GM15510 (cell line): ENCODE data around the gene AK4.

ENCODE experiments used
- POLR2A ChIP-seq: IDR thresholded peaks from 3 replicates; pipeline ENCODE4 v1.6.1; 2011; ENCODE audit warnings: borderline replicate concordance; ENCODE audit not compliant: insufficient read length; ENCODE audit errors: extremely low read depth

AK4 gene

DNA sequence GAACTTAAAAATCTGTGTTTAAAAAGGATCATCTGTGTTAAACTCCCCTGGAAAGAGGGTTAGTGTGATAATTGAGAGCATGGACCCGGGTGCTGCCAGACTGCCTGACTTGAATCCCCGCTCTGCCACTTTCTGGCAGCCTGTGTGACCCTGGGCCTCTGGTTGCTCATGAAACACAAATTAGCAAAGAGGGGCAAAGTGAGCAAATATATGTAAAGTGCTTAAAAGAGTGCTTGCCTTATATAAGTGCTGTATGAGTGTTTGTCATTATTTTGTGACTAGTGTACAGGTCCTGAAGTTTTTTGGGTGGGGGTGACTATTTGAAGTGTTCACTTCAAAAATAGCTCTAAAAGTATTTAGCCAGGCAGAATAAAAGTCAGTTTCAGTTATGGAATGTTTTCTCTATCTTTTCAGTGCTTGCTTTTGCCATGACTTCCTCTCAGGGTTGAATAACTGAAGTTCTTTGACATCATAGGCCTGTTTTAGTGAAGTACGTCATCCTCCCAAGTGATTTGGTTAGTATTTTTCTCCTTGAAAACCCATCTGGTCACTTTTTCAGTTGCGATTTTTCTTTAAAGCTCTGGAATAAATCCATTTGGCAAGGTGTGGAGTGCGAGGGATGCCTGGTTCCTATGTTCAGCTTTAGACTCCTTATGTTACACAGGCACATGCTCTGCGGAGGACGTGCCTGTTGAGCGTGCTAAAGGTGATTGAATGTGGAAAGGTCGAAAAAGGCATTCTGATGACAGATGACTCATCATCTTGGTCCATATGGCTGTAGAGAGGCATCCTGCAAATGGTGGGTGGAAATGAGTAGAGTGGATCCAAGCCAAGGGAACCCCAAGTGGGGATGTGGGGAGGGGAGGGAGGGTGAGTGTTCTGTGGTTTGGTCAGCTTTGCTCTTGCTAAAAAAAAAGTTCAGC is 47.8 kb downstream of the AK4 start:
- no peak for TF ChIP-seq POLR2A

- no peak for TF ChIP-seq POLR2A
Observed at GRCh38 chr1:65196926-65197325, 48.9 kb downstream of the AK4 start.

GRCh38 chr1:65197636-65198035 is 49.6 kb downstream of the AK4 start:
- TF ChIP-seq POLR2A = no peak

GRCh38 chr1:65198096-65198495 is 50.1 kb downstream of the AK4 start:
- no peak for TF ChIP-seq POLR2A

GRCh38 chr1:65200411-65200810 is 52.4 kb downstream of the AK4 start:
- TF ChIP-seq POLR2A = no peak

GRCh38 chr1:65206836-65207235 is 58.8 kb downstream of the AK4 start:
- TF ChIP-seq POLR2A = no peak

DNA sequence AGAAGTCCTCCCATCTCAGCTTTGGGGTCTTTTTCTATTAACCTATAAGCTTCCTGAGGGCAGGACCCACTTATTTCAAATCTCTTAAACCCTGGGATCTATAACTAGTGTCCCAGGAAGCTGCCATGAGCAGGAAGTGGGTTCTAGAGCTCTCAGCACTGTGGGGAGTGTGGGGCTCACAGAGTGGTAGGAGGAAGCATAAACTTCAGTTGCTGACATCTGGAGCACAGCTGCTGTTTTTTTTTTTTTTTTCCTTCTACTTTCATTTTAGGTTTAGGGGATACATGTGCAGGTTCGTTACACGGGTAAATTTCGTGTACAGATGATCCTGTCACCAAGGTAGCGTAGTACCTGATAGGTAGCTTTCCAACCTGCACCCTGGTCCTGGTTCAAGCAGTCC is 59.3 kb downstream of the AK4 start:
- TF ChIP-seq POLR2A = no peak

- TF ChIP-seq POLR2A = no peak
Observed at GRCh38 chr1:65208563-65208973, 60.6 kb downstream of the AK4 start.

DNA sequence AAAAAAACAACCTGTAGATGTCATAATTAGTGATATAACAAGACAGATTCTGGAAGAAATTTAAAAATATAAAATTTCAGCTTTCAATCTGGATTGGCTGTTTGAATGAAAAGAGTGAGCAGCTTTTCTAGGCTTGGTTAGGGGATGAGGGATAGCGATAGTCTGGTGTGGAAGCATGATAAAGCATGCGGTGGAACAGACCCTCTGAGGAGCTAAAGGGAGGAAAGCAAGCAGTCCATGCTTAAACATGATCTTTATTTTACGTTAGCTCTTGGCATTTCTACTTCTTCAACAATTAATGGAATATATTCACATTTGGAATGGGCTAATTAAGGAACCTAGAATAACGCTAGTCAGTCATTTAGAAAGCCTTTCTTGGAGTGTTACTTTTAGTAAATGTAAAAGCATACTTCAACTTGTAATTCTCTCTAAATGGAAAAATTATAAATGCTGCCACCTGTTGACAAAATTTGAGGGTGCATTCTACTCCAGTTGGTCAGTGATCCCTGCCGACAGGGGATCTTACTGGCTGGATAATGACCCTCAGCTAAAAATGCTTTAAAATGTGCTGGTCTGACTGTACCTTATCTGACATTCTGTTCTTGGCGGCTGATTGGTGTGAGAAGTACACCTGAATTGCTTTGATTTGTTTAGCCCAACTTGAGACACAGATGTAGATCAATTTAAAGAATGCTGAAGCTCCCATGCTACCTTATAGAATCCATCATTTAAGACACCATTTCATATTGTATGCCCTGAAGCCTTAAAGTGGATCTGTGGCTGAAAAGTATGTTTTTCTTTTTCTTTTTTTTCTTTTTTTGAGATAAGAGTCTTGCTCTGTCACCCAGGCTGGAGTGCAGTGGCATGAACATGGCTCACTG is 61.2 kb downstream of the AK4 start:
- no peak for TF ChIP-seq POLR2A

GRCh38 chr1:65210325-65210724 is 62.3 kb downstream of the AK4 start:
- TF ChIP-seq POLR2A = no peak

DNA sequence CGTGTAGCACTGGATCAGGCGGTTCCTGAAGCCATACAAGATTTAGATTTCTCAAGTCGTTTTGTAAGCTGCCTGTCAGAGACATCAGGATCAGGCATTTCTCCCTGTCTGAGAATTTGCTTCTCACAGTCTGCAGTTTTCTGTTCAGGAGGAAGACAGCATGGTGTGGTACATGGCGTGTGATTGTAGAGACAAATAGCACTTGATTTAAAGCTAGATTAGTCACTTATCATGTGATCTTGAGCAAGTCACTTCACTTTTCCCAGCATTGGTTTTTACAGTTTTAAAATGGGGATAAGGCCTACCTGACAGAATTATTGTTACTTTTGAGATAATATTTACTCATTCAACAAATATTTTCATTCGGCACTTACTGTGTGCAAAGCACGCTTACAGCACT is 63.3 kb downstream of the AK4 start:
- no peak for TF ChIP-seq POLR2A

DNA sequence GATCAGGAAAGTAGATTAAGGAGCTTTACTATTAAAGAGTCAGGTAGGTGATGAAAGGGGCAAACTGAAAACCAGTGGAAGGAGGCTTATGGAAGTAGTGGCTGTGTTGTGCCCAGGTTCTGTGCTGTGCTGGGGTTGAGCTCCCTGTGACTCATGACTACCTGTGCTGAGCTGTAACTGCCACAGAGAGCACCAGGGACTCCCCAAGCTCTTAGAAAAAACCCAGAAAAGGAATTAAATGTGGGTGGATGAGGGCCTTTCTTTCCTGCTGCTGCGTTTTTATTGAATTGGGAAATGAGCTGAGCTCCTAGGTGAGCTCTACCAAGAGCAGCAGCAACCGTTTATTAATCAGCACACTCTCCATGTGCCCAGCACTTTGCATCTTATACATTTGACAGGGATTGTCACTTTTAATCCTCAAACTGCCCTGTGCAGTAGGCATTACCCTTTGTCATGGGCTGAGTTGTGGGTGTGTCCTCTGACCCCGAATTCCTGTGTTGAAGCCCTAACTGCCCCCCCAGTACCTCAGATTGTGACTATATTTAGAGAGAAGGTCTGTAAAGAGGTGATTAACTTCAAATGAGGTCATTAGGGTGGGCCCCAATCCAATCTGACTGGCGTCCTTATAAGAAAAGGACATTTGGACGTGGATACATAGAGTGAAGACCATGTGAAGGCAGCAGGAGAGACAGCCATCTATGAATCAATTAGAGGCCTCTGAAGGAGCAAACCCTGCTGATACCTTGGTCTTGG is 65.4 kb downstream of the AK4 start:
- TF ChIP-seq POLR2A = no peak

GRCh38 chr1:65214340-65215027 is 66.5 kb downstream of the AK4 start:
- TF ChIP-seq POLR2A = no peak

DNA sequence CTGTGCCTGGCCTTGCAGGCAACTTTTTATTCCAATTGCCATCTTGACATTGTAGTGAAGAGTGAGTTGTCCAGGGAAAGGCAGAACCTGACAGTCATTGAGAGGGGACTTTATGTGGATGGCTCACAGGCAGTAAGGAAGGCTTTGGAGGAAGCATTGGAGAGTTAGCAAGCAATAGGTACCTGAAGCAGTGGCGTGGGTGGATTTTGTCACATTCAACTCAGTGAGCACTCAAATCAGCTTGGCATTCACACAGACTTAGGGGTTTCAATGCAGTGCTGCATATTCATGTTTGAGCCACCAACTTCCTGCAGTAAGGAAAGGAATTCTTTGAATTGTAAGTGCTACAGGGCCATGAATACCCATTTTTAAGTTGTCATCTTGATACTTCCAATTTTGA is 69.0 kb downstream of the AK4 start:
- no peak for TF ChIP-seq POLR2A
